Kidney capillary endothelial cell (primary cell): ENCODE results near the gene PRSS56.

Source experiments
- DNase-seq: peaks from one replicate; pipeline ENCODE4 v3.0.0-alpha.2; 2018; ENCODE audit warnings: low spot score

Gene PRSS56

GRCh38 chr2:232519581-232520438 is at the start of gene PRSS56:
PRSS56 (plus strand) TSS chr2:232520388; CDS start chr2:232520599, 211 bp downstream.
- no peak for DNase-seq

- DNase-seq, result no peak
These were observed 46.7 kb upstream of the PRSS56 start for GRCh38 chr2:232473467-232473890.

GRCh38 chr2:232476045-232476444 is 44.1 kb upstream of the PRSS56 start:
- DNase-seq, result no peak

- no peak for DNase-seq
These were observed 43.4 kb upstream of the PRSS56 start for GRCh38 chr2:232476791-232477190.

GRCh38 chr2:232477751-232478510 is 42.3 kb upstream of the PRSS56 start:
- DNase-seq, result no peak

- no peak for DNase-seq
These were observed 41.4 kb upstream of the PRSS56 start for GRCh38 chr2:232478571-232479340.

GRCh38 chr2:232479341-232480200 is 40.6 kb upstream of the PRSS56 start:
- no peak for DNase-seq

- no peak for DNase-seq
These were observed 39.7 kb upstream of the PRSS56 start for GRCh38 chr2:232480201-232481190.

GRCh38 chr2:232481322-232482140 is 38.7 kb upstream of the PRSS56 start:
- DNase-seq, result no peak

GRCh38 chr2:232482301-232483238 is 37.6 kb upstream of the PRSS56 start:
- no peak for DNase-seq

GRCh38 chr2:232483311-232483922 is 36.8 kb upstream of the PRSS56 start:
- DNase-seq, result no peak

- DNase-seq, result no peak
These were observed 36.1 kb upstream of the PRSS56 start for GRCh38 chr2:232483923-232484627.

- no peak for DNase-seq
These were observed 35.4 kb upstream of the PRSS56 start for GRCh38 chr2:232484628-232485347.

- DNase-seq, result no peak
These were observed 34.8 kb upstream of the PRSS56 start for GRCh38 chr2:232485348-232485756.

GRCh38 chr2:232485757-232486557 is 34.2 kb upstream of the PRSS56 start:
- DNase-seq, result no peak
